ENCODE measurements around the gene ZMIZ2.

Gene ZMIZ2

DNA sequence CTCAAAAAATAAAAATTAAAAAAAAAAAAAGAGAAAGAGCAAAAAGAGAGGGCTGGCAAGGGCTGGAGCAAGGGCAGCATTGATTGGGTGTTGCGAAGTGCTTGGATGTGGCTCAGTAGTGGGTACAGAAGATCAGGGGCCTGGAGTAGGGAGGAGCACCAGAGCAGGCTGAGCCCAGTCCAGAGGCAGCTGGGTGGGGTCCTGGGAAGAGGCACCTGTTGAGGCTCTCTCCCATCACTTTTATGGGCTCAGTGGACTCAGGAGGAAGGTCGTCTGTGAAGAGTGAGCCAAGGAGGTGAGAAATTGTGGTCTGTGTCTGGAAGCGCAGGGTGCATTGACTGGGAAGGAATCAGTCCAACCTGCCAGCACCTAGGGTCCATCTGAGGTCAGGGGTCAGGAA is 11.8 kb upstream of the ZMIZ2 start:
- no peak for TF ChIP-seq CTCF (IDR thresholded peaks at IDR 0.05)

GRCh38 chr7:44738051-44738723 is 10.5 kb upstream of the ZMIZ2 start:
- no peak for TF ChIP-seq CTCF (IDR thresholded peaks at IDR 0.05)

- TF ChIP-seq CTCF (IDR thresholded peaks at IDR 0.05): no peak
These were observed 9.6 kb upstream of the ZMIZ2 start for GRCh38 chr7:44738876-44739665.

GRCh38 chr7:44740055-44740454 is 8.6 kb upstream of the ZMIZ2 start:
- no peak for TF ChIP-seq CTCF (IDR thresholded peaks at IDR 0.05)

GRCh38 chr7:44743750-44744149 is 4.9 kb upstream of the ZMIZ2 start:
- no peak for TF ChIP-seq CTCF (IDR thresholded peaks at IDR 0.05)

DNA sequence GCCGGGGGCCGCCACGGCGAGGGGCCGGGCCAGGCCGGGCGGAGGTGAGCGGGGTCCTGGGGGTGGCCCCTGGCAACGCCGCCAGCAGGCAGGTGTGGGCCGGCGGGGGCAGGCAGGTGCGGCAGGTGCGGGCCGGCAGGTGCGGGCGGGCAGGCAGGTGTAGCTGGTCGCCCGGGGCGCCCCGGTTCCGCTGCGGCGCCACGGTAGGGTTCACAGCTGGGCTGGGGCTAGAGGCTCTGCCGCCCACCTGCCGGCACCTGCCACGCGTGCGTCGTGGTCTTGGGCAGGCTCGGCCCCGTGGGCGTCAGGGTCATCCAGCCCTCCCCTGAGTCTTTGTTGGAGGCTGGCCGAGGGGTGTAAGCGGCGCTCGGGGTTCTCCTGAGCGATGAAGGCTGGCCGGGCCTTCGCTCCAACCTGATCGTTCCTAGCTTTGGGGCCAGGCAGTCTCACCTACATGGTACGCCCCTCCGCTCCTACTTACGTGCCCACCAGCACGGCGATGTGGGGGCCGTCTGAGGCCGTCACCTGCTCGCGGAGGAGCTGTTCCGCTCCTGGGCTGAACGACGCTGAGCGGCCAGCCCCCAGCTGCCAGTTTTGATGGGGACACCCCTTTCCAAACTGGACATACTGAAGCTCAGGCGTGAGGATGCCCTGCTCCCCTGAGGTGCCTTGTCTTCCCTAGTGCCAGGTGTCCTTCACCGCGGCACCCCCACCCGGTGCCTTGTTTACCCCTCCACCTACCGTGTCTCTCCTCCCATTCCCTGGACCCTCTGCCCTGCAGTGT is 493 bp downstream of the ZMIZ2 start:
- no peak for TF ChIP-seq CTCF (IDR thresholded peaks at IDR 0.05)

DNA sequence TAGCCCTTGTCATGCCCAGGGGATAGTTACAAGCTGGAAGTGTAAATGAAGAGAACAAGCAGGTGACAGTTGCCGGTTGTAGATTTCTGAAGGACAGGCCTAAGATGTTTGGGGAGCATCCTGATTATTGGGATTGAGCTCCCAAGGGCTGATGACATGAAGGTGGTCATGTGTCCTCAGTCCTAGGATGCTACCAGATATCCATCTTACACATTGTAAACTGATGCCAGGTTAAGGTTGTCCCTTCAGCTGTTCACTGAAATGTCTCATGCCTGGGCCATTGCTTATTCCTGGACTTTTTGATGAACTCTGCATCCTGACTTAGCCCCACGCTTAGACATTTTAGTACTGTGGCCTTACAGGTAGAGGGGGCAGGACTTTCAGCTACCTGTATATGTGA is 1.3 kb downstream of the ZMIZ2 start:
- TF ChIP-seq CTCF (IDR thresholded peaks at IDR 0.05): no peak
